EL (cell line): ENCODE results near the gene AFG1L.
"Not testable (repeated sequence)": the region's sequence is repeated elsewhere in the genome, so short reads cannot be mapped to it uniquely, and the experiment has no call there.

Source experiments
- DNase-seq: peaks from one replicate; pipeline ENCODE4 v3.0.0-alpha.2; 2016

AFG1L gene

DNA sequence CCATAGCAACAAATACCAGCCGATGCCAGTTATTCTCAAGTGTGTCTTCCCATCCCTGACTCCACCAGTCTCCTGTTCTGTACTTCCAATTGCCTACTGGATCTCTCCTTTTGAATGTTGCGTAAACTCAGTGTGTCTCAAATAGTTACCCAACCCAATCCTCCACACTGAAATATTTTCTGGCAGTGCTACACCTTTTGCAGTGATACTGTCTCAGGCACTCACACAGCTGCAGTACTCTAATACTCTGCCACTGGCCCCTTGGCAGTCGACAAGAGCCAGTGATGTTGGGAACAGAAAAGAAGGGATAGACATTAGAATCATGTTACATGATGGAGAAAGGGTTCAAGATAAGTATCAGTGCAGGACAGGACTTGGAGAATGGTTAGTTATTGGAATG, 234.0 kb downstream of the AFG1L start:
- no peak for DNase-seq

DNA sequence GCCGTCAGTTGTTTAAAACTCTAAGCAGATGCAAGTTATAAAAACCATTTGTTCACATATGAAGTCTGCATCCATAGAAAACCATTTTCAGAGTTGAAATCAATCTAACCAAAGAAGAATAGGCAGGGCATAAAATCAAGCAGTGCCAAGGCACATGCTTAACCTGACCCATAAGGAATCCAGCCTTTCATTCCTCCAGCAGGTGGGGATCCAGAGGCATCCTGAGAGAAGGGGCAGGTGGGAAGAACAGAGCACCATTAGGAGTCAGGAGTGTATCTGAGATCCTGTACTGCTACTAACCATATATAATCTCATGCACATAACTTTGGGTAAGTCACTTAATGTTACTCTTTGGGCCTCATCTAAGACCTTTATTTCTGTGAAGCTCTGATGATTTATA, 236.5 kb downstream of the AFG1L start:
- no peak for DNase-seq

DNA sequence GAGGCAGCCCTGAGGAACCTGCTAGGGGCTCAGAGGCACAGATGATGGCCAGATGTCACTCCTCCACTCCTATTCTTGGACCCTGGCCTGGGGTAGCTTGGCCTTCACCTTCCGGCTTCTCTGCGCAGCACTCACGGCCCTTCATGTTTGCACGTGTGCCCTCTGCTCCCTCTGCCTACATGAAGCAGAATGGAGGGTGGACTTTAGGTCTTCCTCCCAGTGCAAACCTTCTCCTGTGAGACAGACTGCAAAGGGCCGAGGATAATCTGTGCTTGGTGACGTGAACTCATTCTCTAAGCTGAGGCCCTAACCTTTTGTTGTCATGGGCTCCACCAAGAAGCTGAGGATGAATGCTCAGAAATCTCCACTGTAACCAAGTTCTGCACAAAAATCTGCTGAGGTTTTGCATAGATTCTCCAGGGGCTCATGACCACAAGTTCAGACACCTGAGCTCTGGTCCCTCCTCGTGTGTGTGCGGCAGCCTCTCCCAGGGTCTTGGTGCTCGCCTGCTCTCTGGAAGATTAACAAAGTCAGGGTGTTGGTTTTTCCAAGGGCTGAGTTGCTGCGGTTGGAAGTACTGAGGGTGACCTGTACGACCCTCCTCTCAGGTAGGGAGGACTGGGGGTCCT, 240.4 kb downstream of the AFG1L start:
- no peak for DNase-seq

DNA sequence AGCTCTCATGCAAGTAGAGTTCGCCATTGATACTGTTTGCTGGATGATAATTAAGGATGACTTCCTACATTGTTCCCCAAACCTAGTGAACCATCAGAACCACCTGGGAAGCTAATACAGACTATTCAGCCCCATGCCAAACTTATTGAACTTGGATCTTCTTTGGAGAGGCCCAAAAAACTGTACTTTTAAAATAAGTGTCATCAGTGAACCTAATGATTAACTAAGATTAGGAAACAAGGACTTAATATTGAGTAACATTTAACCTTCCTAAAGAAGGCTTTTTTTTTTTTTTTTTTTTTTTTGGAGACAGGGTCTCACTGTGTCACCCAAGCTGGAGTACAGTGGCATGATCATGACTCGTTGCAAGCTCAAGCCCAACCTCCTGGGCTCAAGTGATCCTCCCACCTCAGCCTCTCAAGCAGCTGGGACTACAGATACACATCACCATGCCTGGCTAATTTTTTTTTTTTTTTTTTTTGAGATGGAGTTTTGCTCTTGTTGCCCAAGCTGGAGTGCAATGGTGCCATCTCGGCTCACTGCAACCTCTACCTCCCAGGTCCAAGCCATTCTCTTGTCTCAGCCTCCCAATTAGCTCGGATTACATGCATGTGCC, 241.2 kb downstream of the AFG1L start:
- DNase-seq: not testable (repeated sequence)

DNA sequence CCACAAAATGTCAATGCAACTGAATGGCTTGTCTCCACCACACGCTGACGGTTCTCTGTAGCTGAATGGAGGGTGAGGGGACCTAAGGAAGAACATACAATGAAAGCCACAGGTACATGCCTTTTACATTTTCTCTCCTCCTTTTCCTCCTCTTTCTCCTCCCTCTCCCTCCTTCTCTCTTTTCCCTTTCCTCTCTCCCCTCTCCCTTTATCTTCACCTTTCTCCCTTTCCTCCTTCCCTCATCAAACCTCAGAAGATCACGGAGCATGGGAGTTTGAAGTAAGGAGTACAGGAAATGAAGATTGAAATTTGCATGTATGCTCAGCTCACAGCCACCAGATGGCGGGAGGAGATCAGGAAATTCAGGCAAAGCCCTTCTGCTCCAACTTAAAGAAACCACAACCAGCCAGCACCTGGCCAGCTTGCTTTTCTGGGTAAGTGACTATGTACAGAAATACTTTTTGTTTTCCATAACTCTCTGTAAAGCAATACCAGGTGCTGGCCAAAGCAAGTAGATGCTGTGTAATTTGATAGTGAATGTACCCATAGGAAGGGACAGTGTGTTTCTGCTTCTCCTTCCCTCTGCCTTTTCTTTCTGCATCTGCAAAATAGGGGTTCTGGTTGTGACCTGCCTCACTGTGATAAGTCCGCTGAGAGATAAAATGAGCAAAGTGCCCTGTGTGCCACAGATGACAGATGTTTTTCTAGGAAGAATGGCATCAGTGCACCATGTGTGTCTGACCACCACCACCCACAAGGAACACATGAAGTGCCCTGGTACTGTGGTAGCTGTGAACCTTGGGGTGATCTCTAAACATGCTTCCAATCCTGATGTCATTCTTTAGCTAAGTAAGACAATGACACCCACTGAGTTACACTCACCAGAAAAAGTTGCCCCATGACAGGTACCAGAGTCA, 247.2 kb downstream of the AFG1L start:
- DNase-seq: peak; percentile 73

DNA sequence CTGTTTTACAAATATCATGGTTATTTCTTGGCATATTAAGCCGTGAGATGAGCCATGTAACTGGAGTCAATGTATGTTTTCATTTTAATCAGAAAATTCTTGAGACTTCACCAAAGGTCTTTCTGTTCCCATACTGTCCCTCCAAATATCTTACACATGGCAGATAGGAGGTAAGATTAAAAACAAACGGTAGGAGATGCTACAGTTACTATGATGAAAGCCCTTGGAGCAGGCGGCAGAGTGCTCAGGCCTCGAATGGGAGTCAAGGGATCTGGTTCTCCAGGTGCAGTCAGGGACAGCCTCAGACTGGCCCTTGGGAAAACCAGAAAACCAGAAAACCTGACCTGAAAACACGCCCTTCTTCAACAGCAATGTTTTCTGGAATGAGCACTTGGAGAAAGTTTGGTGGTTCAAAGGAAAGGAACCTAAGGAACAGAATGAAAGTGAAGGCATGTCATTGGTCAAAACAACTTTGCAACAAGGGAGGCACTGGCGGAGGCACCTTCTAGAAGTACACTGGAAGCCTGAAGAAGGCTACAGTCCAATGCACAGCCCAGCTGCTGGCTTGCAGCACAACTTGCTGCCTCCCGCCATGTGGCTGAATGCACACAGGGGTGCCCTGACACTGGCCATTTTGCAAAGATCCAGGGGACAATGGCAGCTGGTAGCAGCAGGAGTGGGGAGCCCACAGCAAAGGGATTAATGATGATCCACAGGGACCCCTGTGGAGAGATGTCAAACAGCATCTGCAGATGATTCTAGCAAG, 248.5 kb downstream of the AFG1L start:
- DNase-seq: no peak

DNA sequence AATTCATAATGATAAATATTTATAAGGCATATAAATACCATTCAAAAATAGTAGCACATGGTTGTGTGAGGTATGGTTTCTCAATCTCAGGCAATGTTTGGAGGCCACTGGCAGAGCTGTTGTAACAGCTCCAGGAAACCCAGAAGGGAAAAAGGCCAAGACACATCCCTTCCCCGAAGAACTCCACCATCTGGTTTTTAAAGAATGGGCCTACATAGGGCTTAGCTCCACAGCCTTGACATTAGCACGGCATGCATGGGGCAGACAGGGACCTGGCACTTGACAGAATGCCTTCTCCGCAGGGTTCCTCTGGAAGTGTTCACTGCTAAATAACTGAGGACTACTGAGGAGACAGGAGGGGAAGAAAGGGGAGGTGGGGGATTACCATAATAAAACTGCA, 249.8 kb downstream of the AFG1L start:
- no peak for DNase-seq

DNA sequence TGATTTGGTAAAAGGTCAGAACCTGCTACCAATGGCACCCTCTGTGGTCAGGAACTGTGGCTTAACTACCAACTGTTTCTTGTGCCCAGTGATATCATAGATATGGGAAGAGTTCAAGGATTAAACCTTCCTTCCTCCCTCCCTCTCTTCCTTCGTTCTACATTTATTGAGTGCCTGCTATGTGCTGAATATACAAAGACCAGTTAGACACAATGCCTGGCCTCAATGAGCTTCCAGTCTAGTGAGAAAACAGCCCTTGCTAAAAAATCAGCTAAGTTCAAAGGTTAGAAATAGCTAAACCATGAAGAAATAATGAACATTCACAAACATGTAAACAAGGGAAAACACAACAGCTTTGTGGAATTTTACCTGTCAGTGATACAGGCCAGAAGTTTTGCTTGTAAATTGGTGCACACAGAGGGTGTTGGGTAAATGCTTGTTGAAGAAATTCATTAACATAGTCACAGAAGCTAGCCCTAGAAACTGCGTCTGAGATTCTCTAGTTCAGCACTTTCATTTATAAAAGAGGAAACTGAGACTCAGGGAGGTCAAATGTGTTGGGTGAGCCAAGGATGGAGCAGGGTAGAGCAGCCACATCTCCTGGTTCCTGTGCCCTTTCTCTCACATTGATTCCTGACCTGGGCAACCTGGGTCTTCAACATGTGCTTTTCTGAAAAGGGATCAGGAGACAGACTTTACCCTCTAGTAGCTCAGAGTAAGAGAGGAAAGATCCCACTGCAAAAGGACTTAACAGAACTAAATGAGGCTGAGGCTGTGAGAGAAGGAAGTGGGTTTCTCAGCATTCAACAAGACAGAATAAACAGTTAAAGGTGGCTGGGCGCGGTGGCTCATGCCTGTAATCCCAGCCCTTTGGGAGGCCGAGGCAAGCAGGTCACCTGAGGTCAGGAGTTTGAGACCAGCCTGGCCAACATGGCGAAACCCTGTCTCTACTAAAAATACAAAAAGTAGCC, 251.5 kb downstream of the AFG1L start:
- no peak for DNase-seq

DNA sequence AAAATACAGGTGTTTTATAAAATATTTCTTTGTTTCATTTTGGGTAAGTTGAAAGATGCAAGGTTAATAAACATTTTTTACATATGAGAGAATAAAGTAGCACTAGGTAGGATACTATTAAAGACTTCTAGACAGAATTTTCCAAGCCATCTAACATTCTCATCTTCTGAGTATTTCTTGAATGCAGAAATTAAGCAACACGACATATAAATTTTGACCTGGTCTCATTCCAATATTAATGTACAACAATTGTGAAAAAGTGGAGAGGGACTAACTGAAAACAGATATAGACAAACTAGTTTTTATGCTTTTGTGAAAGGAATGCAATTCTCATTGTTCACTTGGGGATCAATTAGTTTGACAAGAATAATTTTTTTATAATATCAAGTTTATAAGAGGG, 254.4 kb downstream of the AFG1L start:
- DNase-seq: no peak

DNA sequence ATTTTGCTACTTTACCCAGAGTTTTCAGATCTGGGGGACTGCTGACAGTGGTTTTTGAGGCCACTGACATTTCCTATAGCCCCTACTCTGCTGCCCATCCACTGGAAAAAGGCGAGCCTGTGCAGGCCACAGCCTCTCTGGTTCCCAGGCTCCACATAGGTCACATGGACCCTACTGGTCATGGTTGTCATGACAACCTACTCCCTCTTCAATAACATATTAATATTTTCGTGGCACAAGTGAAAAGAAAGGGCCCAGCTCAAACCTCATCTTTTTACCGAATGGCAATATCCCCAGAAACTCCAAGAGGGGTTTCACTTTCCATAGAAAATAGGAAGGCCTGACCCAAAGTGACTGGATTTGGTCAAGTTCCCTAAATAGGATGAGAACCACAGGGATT, 254.9 kb downstream of the AFG1L start:
- DNase-seq: no peak

DNA sequence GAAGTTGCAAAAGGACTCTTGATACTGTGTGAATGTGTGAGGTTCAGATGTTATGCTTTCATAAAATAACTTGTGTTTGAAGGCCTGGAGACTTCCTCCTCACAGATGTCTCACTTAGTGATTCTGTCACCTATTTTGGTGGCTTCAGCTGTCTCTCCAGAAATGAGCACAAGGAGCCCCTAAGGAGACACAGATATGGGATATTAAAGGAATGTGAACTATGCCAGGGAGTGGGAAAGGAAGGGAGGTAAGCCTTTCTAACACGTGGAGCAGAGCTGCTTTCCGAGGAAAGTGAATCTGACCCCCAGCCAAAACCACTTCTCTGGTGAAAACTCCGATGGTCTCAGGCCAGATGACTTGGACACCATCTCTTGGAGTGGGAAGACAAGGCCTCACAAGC, 255.4 kb downstream of the AFG1L start:
- no peak for DNase-seq

DNA sequence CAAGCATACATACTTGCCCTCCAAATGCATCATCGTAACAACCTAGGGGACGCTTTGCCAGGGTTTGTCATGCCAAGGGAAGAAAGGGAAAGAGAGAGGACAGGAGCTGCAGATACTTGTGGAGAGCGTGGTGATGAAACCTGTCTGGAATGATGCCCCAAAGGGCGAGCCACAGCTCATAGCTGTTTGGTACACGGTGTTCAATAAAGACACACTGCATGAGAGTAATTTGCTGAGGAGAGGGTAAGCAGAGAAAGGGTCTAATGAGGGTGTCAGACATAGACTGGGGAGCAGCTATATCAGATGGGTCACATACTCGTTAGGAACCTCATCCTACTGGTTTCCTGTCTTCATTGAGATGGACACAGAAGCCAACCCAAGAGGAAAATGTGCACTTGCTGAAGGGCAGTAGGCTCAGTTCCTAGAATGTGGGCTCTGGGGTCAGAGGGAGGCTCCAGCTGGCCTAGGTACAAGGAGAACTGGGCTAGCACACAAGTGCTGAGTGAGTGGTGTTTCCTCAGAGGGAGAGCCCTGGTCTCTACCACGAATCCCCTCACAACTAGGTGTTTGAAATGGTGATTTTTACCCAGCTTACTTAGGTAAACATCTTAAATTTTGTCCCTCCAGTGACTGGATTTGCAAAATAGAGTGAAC, 260.7 kb downstream of the AFG1L start:
- no peak for DNase-seq

DNA sequence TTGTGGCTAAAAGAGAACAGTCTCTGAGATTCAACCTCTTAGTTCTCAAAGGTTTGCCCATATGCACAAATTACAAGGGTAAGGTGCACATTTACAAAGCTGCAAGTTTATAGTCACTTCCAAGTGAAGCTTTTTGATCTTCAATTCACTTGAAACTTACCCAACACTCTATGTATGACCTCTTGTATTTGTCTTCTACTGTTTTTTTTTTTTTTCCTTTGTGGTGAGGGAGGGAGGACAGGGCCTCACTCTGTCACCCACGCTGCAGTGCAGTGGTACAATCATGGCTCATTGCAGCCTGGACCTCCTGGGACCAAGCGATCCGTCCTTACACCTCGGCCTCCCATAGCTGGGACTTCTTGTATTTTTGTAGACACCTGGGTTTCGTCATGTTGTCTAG, 261.4 kb downstream of the AFG1L start:
- no peak for DNase-seq

DNA sequence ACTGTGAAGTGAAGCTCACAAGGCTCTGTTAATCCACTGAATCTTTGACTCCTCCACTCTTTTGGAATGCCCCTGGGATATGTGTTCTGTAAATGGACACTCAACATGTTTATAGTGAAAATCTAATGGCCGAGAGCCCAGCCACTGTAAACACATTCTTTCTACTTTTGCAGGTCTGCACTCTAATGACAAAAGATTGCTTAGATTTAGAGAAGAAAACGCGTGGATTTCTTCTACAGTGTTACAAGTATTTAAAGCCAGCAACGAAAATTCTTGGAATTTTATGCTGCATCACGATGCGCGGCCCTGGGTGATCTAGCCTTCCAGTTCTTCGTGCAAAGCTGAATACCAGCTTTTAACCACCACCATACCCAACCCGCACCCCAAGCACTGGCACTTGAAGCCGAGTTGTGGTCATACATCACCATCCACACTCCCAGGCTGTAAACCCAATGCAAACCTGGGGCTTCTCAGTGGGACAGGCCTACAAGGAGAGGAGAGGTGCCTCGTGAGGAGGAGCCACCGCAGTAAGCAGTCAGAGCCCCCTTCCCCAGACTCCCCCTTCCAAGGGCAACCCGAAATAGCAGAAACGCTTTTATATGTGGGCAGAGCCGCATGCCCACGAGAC, 262.1 kb downstream of the AFG1L start:
- DNase-seq: peak; percentile 23

DNA sequence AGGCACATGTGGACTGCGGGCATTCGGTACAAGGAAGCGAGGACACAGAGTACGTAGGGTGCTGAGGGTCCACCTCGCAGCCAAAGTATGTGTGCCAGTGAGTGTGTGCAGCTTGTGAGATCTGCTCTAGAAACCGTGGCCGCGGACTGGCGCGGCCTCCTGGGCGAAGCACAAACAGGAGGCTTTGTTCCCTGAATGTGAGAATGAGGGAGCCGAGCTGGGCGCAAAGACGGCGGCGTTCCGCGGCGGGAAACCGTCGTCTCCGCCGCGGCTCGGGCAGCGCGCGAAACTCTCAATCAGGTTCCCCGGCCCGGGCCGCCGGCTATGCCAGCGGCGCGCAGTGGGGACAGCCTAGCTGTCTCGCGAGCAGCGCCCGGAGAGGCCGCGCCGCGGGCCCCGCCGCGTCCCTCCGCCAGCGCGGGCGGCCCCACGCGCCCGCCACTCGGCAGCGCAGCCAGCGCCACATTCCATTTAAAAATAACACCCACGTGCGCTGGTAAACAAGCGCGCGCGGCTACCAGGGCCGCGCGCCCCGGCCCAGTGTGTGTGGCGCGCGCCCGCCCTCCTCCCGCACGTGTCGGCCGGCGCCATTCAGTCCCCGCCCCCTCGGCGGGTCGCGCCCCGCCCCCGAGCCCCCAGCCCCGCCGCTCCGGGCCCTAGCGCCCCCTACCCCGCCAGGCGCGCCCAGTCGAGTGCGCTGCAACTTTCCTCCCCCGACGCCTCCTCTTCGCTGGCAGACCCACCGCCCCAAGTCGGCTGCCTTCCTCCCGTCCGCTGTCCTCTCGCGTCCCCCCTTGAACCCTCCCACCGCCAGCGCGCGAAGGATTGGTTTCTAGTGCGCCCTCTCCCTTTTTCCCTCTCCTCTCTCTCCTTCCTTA, 262.9 kb downstream of the AFG1L start:
- peak; percentile 69 for DNase-seq

DNA sequence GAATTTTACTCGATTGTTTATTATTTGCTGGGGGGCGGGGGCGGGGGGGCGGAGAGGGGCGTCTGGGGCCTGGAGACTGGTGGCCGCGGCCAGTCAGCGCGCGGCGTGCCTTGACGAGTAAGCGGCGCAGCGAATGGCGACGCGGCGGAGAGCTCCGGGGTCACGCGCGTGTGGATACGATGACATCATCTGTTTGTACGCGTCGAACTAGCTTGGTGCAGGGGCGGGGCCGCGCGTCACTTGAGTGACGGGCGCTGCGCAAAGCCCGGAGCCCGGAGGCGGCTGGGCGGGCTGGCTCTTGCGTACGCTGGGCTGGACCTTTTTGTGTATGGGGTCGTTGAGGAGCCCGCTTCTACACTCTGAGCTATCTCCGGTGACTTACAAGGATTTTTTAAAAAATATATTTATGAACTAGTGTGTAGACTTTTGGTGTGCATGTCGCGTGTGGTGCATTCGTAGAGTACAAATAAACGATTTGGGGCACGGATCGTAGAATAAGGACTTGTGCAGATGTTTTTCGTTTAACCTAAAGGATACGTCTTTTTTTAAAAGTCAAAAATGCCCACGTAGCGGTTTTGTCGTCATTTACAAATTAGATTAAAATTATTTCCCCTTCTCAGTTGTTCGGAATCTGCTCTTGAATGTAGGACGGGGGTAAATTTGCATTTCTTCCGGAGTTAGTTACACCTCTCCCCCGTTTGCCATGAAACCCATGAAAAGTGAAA, 263.7 kb downstream of the AFG1L start:
- DNase-seq: peak; percentile 99

DNA sequence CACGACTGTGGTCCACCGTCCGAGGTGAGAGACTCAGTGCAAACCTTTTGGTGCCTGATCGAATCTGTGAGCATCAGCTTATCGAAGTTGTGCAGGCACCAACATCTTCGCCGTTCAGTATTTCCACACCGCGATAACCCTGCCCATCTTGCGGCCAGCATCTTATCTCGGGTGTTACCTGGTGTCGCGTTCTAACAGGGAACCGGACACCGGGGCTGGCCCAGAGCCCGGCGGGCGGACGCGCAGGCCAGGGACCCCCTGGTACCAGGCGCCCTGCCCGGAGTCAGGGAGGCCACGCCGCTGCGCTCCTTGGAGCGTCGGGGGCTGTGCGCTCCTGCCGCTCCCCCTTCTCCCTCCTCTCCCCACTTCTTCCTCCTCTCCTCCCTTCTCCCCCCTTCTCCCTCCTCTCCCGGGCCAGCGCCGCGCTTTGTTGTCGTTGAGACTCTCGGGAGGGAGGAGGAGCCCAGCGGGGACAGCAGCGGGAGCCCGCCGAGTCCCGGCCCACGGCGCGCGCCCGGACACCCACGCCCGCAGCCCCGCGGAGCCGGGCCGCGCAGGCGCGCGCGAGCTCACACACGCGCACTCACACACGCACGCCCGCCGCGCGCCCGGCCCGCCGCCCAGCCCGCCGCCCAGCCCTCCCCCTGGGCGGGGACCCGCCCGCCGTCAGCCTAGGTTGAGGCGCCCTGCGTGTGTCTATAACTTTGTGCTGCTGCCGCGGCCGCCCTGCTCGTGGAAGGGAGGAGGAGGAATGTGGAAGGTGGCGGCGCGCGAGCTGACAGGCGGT, 264.4 kb downstream of the AFG1L start:
- peak; percentile 90 for DNase-seq

DNA sequence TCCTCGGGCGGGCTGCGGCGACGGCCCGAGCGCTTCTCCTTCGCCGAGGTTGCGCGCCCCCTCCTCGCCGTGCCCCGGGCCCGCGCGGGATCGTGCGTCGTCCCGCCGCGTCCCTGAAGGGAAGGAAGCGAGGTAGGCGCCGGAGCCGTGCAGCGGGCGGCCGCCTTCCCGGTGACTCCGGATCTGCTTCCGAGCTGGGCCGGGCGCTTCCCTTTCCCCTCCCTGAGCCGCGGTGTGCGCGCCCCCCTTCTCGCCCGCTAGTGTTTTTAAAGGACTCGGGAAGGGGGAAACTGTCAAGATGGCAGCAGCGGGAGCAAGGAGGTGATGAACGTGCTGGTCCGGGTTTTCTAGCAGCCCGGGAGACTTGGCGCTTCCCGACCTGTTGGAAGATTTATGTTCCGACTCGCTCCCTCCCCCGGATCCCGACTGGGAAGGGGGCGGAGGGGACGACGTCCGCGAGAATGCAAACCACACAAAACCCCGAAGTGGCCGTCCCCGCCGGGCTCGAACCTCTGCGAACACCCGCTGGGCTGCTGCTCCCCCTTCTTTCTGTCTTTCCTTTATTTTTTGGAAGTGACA, 265.1 kb downstream of the AFG1L start:
- DNase-seq: peak; percentile 76
